Measurements from ENCODE around the gene GABARAP. TPM values are rescaled to one million over a fixed set of nuclear protein-coding genes. Genes with fewer than 3 reads are reported as not detected.

The GABARAP gene
- total and polyA plus RNA-seq, 2 of the 8 experiments (the other 6 are each of a cell fraction or from before 2014, with no cell fraction given): 252 to 581 TPM

DNA sequence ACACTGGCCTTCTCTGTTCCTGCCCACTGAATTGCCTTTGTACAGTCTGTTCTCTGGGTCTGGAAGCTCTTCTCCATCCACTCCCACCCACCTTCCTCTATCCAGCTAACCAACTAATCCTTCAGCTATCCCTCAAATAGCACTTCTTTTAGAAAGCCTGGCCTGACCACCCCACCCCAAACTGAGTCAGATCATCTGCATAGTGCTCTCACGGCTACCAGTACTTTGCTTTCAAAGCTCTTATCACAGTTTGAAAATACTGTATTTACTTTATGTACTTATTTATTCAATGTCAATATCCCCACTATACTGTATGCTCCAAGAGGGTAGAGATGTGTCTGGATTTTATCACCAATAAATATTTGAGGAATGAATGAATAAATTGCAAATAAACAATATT, 24.5 kb upstream of the GABARAP start:
- Histone ChIP-seq H2BK20ac (ENCODE audit: low read length) (no peak overlapping the region), H4K91ac (replicated peaks; ENCODE audit: insufficient read length, low read length) (peak overlapping the region; percentile 35), H2BK120ac (replicated peaks; ENCODE audit: low read depth, low read length) (no peak overlapping the region), H3K9me3 (ENCODE audit: insufficient read depth in 2 of 2, low read depth in 1 of 2, low read length in 1 of 2) (no peaks in the 10 kb centered on the region), H3K79me1 (ENCODE audit: low read depth, low read length) (peaks cover under 1% of the 10 kb centered on the region; the same call in 1 of the 2 replicates), H3K9ac (replicated peaks in 1 of 4; ENCODE audit: extremely low read depth in 1 of 4, low read depth in 3 of 4, low read length in 3 of 4) (no peak overlapping the region), H3K4me1 (replicated peaks in 1 of 4; ENCODE audit: control insufficient read depth in 3 of 4, insufficient read depth in 4 of 4, low read length in 3 of 4) (peaks cover 0 to 8% (median 4%) of the 10 kb centered on the region in 4 experiments; a peak in 4 of 7 replicates), H3K79me2 (ENCODE audit: control insufficient read depth in 1 of 2, insufficient read depth in 2 of 2, low read length in 2 of 2) (peaks cover 0 to 1% of the 10 kb centered on the region in 2 experiments; a peak in 1 of 4 replicates), H3K18ac (ENCODE audit: extremely low read depth, low read length) (0 out of 2 replicates have a peak overlapping the region, but pooled peaks have one; percentile 28), H3K27ac (ENCODE audit: low read depth, low read length) (no peak overlapping the region), H3K27me3 (replicated peaks in 1 of 4; ENCODE audit: control insufficient read depth in 3 of 4, extremely low read depth in 1 of 4, insufficient read depth in 3 of 4, low read length in 3 of 4) (no peaks in the 10 kb centered on the region), H3K4me2 (ENCODE audit: insufficient read depth in 1 of 2, low read depth in 2 of 2, low read length in 2 of 2) (no peak overlapping the region; a peak in 1 of 4 replicates), H3K23me2 (ENCODE audit: low read depth, low read length) (peaks cover 3% of the 10 kb centered on the region), H3K36me3 (ENCODE audit: control insufficient read depth in 2 of 4, insufficient read depth in 4 of 4, low read length in 3 of 4) (no peaks in the 10 kb centered on the region), H2BK5ac (ENCODE audit: low read depth, low read length) (no peak overlapping the region; the same call in 1 of the 2 replicates), H4K20me1 (replicated peaks in 1 of 2; ENCODE audit: control insufficient read depth in 1 of 2, insufficient read depth in 2 of 2, low read length in 2 of 2) (peaks cover 0 to under 1% of the 10 kb centered on the region in 2 experiments), H4K5ac (ENCODE audit: insufficient read length, low read depth, low read length) (no peak overlapping the region), H4K8ac (ENCODE audit: extremely low read depth, insufficient read depth, low read length) (no peak overlapping the region), H3K4ac (replicated peaks; ENCODE audit: insufficient read length, low read depth, low read length) (no peak overlapping the region), H3K56ac (replicated peaks; ENCODE audit: insufficient read length, low read depth, low read length) (no peak overlapping the region), H3K4me3 (ENCODE audit: extremely low read depth in 1 of 4, insufficient read depth in 2 of 4, low read depth in 3 of 4, low read length in 4 of 4) (no peak overlapping the region), H3K14ac (ENCODE audit: insufficient read length) (no peak overlapping the region), H2BK12ac (ENCODE audit: low read depth, low read length) (0 out of 2 replicates have a peak overlapping the region, but pooled peaks have one; percentile 60), H3K23ac (ENCODE audit: insufficient read length) (no peak overlapping the region), H2AK5ac (ENCODE audit: low read depth, low read length) (no peak overlapping the region), H2AFZ (ENCODE audit: low read length) (no peak overlapping the region), H2BK15ac (ENCODE audit: low read length) (no peak overlapping the region)
- FAIRE-seq: no peak
- CTCF ChIA-PET (ENCODE audit: partially characterized antibody): interaction anchor here (0.6 to 2.8 kb wide), 8 partner anchors 14 to 1830 kb away, joined by 3 to 17 read pairs (median 4); partner anchors contain the start of gene SLC2A4
- DNase-seq (ENCODE audit: low read depth in 1 of 2, low spot score in 2 of 2): no peak
- POLR2A ChIA-PET (ENCODE audit: partially characterized antibody): interaction anchor here (0.8 to 13.7 kb wide), 7 partner anchors 8 to 63 kb away, joined by 3 to 159 read pairs (median 6); partner anchors contain the start of genes ACADVL, DLG4, DVL2 and GABARAP
- 92% methylated on average over 1 of the region's 1 CpG; no CpG with 5 or more reads in 1 of the 2 experiments for WGBS, 2 experiments (ENCODE audit: extremely low coverage in 1 of 2, insufficient coverage in 1 of 2, insufficient read length in 1 of 2, insufficient replicate concordance in 2 of 2, low coverage in 1 of 2, low lambda C conversion rate in 2 of 2, missing lambda C conversion rate in 1 of 2)
- TF ChIP-seq HDAC2 (IDR thresholded peaks at IDR 0.05; ENCODE audit: borderline replicate concordance in 1 of 2, low read depth in 2 of 2, low read length in 2 of 2) (no peak), RAD21 (IDR thresholded peaks at IDR 0.05 in 1 of 2, conservative IDR thresholded peaks at IDR 0.05 in 1 of 2; ENCODE audit: low read depth in 2 of 2, low read length in 2 of 2) (no peak), SIX5 (IDR thresholded peaks at IDR 0.05; ENCODE audit: low read depth, low read length) (no peak), CBX8 (IDR thresholded peaks at IDR 0.05; ENCODE audit: borderline replicate concordance, low read depth, low read length) (no peak), KDM4A (IDR thresholded peaks at IDR 0.05; ENCODE audit: low read depth, low read length, severe bottlenecking) (no peak), JUN (IDR thresholded peaks at IDR 0.05; ENCODE audit: low read depth, low read length) (no peak), EP300 (IDR thresholded peaks at IDR 0.05; ENCODE audit: borderline replicate concordance in 1 of 2, low read depth in 2 of 2, low read length in 2 of 2) (no peak), PHF8 (conservative IDR thresholded peaks at IDR 0.05; ENCODE audit: low read depth, low read length) (no peak)
